NB4 (cell line): ENCODE data around the gene NR6A1.

Source experiments
- DNase-seq: peaks from one replicate; pipeline ENCODE4 v3.0.0; 2010; ENCODE audit warnings: low read depth
- H3K4me3 ChIP-seq: one replicate; pipeline ENCODE4 v1.5.1; 2011; ENCODE audit warnings: mild to moderate bottlenecking, low read depth, low read length, moderate library complexity
- CTCF ChIP-seq: IDR thresholded peaks from one replicate; pipeline ENCODE4 v1.5.1; 2012; ENCODE audit warnings: low read depth, low read length
- MAX ChIP-seq: IDR thresholded peaks from 2 replicates; pipeline ENCODE4 v1.6.1; 2011; ENCODE audit warnings: low read depth, low read length
- MYC ChIP-seq: IDR thresholded peaks from 2 replicates; pipeline ENCODE4 v1.6.1; 2011; ENCODE audit warnings: low read depth, low read length
- POLR2A ChIP-seq: IDR thresholded peaks from 2 replicates; pipeline ENCODE4 v1.6.1; 2011; ENCODE audit warnings: mild to moderate bottlenecking; ENCODE audit not compliant: insufficient read length; ENCODE audit errors: extremely low read depth

Gene NR6A1

GRCh38 chr9:124761196-124761595 is 9.9 kb downstream of the NR6A1 start:
- H3K4me3 ChIP-seq = no peak overlapping the region
- DNase-seq = no peak

GRCh38 chr9:124760719-124761118 is 10.4 kb downstream of the NR6A1 start:
- TF ChIP-seq POLR2A = no peak
- TF ChIP-seq MAX = no peak
- no peak for TF ChIP-seq MYC
- no peak for TF ChIP-seq CTCF
- H3K4me3 ChIP-seq = no peak overlapping the region
- no peak for DNase-seq

More at GRCh38 chr9:124761196-124761595, 9.9 kb downstream of the NR6A1 start:
- TF ChIP-seq CTCF = no peak
- no peak for TF ChIP-seq MYC
- no peak for TF ChIP-seq MAX
- no peak for TF ChIP-seq POLR2A

- no peak for DNase-seq
- TF ChIP-seq CTCF = no peak
- TF ChIP-seq MAX = no peak
- no peak for TF ChIP-seq MYC
- no peak for TF ChIP-seq POLR2A
- H3K4me3 ChIP-seq = no peak overlapping the region
Measured at GRCh38 chr9:124759327-124759726, 11.8 kb downstream of the NR6A1 start.

GRCh38 chr9:124758691-124759090 is 12.4 kb downstream of the NR6A1 start:
- H3K4me3 ChIP-seq = peak overlapping the region; percentile 18

GRCh38 chr9:124758061-124758460 is 13.1 kb downstream of the NR6A1 start:
- TF ChIP-seq CTCF (no peak), MAX (no peak), MYC (no peak), POLR2A (no peak)
- H3K4me3 ChIP-seq = peak overlapping the region; percentile 18
- peak; percentile 89 for DNase-seq

More at GRCh38 chr9:124758691-124759090, 12.4 kb downstream of the NR6A1 start:
- TF ChIP-seq MYC (no peak), CTCF (no peak), MAX (no peak), POLR2A (no peak)
- no peak for DNase-seq
